Measurements from ENCODE around the gene TMEM30B. TPM values are rescaled to one million over a fixed set of nuclear protein-coding genes. Genes with fewer than 3 reads are reported as not detected.
"Not testable (repeated sequence)": the region's sequence is repeated elsewhere in the genome, so short reads cannot be mapped to it uniquely, and the experiment has no call there.

The TMEM30B gene
- polyA plus RNA-seq, 1 experiment = 0.24 TPM

GRCh38 chr14:61319086-61319485, 37.9 kb upstream of the TMEM30B start:
- ChIA-PET POLR2A (no interaction called here), CTCF (no interaction called here)
- no peak for TF ChIP-seq CTCF (IDR thresholded peaks at IDR 0.05; ENCODE audit: low read depth, low read length)
- Histone ChIP-seq H3K27ac (ENCODE audit: low read depth, low read length) (no peak overlapping the region), H3K9me3 (ENCODE audit: control insufficient read depth, insufficient read depth, low read length) (peaks cover 3% of the 10 kb centered on the region; the same call in 1 of the 2 replicates), H3K27me3 (ENCODE audit: control insufficient read depth, insufficient read depth, low read length) (peaks cover 46% of the 10 kb centered on the region), H3K4me3 (ENCODE audit: low read depth, low read length) (no peak overlapping the region)
- no peak for DNase-seq (ENCODE audit: low read depth, low spot score)

DNA sequence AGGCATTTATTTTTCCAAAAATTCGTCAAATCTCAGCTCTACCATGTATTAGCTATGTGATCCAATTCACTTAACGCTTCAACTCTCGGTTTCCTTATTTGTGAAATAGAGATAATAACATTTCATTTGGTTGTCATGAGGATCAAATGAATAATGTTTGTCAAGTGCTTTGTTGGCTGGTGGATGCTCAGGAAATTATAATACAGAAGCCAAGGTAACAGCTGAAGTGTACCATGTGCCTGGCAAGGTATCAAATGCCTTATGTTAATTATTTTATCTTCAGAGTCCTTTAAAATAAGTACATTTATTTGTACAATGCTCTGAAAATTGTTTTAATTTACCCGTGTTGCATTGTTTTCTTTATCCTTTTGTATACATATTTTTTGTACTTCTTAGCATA, 34.2 kb upstream of the TMEM30B start:
- CTCF ChIA-PET = no interaction called here
- POLR2A ChIA-PET = no interaction called here
- Histone ChIP-seq H3K27ac (ENCODE audit: low read depth, low read length) (no peak overlapping the region), H3K27me3 (ENCODE audit: control insufficient read depth, insufficient read depth, low read length) (peaks cover 15% of the 10 kb centered on the region), H3K4me3 (ENCODE audit: low read depth, low read length) (no peak overlapping the region), H3K9me3 (ENCODE audit: control insufficient read depth, insufficient read depth, low read length) (peaks cover 3% of the 10 kb centered on the region)
- no peak for TF ChIP-seq CTCF (IDR thresholded peaks at IDR 0.05; ENCODE audit: low read depth, low read length)
- DNase-seq (ENCODE audit: low read depth, low spot score) = no peak

- H3K27ac ChIP-seq (ENCODE audit: low read depth, low read length); CTCF ChIA-PET; H3K4me3 ChIP-seq (ENCODE audit: low read depth, low read length); POLR2A ChIA-PET; H3K27me3 ChIP-seq (ENCODE audit: control insufficient read depth, insufficient read depth, low read length); DNase-seq (ENCODE audit: low read depth, low spot score); H3K9me3 ChIP-seq (ENCODE audit: control insufficient read depth, insufficient read depth, low read length): not testable (repeated sequence)
Observed at GRCh38 chr14:61308701-61309100, 27.6 kb upstream of the TMEM30B start.

- no peak for DNase-seq (ENCODE audit: low read depth, low spot score)
- no peak overlapping the region for H3K4me3 ChIP-seq (ENCODE audit: low read depth, low read length)
- CTCF ChIA-PET = no interaction called here
- no peak overlapping the region for H3K27ac ChIP-seq (ENCODE audit: low read depth, low read length)
- no peak for TF ChIP-seq CTCF (IDR thresholded peaks at IDR 0.05; ENCODE audit: low read depth, low read length)
- peaks cover 4% of the 10 kb centered on the region for H3K9me3 ChIP-seq (ENCODE audit: control insufficient read depth, insufficient read depth, low read length)
- no peaks in the 10 kb centered on the region for H3K27me3 ChIP-seq (ENCODE audit: control insufficient read depth, insufficient read depth, low read length)
- POLR2A ChIA-PET = no interaction called here
Observed at GRCh38 chr14:61308198-61308597, 27.1 kb upstream of the TMEM30B start.

GRCh38 chr14:61304688-61305087, 23.6 kb upstream of the TMEM30B start:
- POLR2A ChIA-PET = no interaction called here
- CTCF ChIA-PET = interaction anchor here (1.1 kb wide), 1 partner anchor 533 kb away, joined by 3 read pairs; no protein-coding TSS in a partner anchor

More at GRCh38 chr14:61304688-61305087, 23.6 kb upstream of the TMEM30B start:
- no peaks in the 10 kb centered on the region for H3K9me3 ChIP-seq (ENCODE audit: control insufficient read depth, insufficient read depth, low read length)
- DNase-seq (ENCODE audit: low read depth, low spot score) = no peak
- no peak overlapping the region for H3K4me3 ChIP-seq (ENCODE audit: low read depth, low read length)
- peaks cover 4% of the 10 kb centered on the region for H3K27me3 ChIP-seq (ENCODE audit: control insufficient read depth, insufficient read depth, low read length)
- H3K27ac ChIP-seq (ENCODE audit: low read depth, low read length) = no peak overlapping the region
- TF ChIP-seq CTCF (IDR thresholded peaks at IDR 0.05; ENCODE audit: low read depth, low read length) = no peak

Measured in AG04450 (cell line).